ENCODE results near the gene MS4A1.
"Not testable (repeated sequence)": the region's sequence is repeated elsewhere in the genome, so short reads cannot be mapped to it uniquely, and the experiment has no call there.

MS4A1 gene

DNA sequence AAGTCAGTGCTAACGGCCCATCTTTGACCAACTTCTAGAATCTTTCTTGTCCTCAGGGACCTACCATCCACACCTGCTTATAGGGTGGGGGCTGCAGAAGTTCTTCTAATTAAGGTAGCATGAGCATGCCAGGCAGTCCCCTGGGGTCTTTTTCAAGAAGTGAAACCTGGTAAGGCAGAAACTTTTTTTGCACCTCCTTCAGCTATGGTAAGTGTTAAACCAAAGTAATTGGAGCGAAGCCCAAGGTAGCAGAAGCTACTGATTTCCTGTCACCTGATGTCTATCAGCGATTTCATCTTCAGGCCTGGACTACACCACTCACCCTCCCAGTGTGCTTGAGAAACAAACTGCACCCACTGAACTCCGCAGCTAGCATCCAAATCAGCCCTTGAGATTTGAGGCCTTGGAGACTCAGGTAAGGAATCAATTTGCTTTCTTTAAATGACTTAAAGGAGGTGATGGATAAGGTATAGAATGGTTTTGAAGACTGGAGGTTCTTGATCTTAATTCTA is at the start of gene MS4A1:
Gene MS4A1, plus strand, starts transcription at position 317 of the 512 bp plus-strand sequence. CDS start 6,528 bp downstream, outside the sequence.
- DNase-seq: no peak

DNA sequence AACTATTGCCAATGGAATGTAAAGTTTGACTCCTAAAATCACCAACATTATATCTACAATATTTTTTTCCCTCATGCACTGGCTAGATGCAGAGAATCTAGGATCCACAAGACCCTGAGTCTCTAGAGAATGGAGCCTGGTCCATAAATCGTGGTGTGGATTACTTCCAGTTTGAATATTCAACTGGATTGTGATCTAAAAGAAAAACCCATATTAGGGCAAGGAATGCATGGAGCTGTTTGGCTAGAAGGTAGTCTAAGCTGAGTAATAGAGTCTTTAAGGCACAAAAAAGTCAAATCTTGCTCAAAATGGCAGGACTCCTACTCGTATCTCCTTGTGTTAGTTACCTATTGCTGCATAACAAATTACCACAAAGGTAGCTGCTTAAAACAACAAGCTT is 35.6 kb upstream of the MS4A1 start:
- DNase-seq: no peak

DNA sequence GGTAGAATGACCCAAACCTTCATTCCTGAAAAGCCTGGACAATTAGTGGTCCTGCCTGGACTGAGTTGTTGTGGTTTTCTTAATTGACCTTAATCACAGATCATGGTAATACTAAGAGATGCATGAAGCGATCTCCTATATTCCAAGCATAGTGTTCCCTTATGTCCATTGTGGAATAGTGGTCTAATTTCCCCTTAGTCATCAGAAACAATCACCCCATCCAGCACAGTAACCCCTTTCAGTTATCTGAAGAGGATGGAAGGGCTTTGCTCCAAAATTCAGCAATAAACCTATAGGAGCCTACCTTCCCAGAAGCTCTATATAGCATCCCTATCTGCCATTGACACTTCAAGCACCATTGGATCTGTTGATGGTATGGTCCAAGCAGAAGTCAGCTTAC is 33.0 kb upstream of the MS4A1 start:
- no peak for DNase-seq

DNA sequence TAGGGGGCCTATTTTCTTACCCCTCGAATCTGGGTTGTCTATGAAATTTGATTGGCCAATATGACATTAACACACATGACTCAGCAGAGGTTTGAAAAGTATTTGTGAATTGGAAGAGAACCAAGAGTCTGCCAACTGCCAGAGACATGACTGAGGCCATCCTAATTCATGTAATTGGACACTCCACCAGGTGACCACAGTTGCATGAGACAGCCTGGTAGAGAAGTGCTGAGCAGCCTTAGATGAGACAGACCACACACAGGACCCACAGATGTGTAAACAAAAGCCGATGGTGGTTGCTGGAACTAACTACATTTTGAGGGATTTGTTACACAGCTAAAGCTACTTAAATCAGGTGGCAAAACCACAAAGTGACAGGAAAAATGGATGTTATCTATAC is 27.1 kb upstream of the MS4A1 start:
- no peak for DNase-seq

DNA sequence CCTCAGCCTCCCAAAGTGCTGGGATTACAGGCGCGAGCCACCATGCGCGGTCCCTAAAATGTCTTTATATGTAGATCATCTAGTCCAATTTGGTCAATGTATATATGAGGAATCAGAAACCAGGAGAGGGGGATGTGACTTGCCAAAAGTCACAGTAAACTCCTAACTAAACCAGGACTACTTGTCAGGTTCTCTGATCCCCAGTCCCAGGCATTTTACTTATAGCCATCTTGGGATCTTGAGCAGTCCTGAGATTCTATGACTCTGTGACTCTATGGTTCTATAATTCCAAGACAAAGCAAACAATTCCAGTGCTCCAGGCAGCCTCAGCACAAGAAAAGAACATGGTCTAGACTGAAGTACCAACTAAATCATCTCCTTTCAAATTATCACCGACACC is 26.4 kb upstream of the MS4A1 start, which contains the start of gene MS4A5:
Gene MS4A5, plus strand, starts transcription at position 301 of the 400 bp plus-strand sequence. CDS start 103 bp downstream, outside the sequence.
- no peak for DNase-seq

DNA sequence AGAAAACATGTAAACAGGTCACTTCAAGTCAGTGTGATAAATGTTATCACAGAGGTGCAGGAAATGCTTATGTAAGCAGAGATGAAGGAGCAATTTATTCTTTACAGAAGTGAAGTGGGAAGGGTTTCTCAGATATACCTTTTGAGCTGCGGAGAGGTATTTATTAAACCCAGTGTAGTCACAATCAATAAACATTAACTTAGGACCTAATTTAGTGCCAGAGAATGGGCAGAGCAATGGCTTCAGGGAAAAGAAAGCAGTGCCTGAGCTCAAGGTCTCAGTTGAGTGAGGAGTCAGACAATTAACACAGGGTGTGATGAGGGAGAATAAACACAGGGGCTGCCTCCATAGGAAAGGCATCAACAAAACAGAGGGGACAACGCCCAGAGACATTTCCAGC is 24.4 kb upstream of the MS4A1 start:
- no peak for DNase-seq

DNA sequence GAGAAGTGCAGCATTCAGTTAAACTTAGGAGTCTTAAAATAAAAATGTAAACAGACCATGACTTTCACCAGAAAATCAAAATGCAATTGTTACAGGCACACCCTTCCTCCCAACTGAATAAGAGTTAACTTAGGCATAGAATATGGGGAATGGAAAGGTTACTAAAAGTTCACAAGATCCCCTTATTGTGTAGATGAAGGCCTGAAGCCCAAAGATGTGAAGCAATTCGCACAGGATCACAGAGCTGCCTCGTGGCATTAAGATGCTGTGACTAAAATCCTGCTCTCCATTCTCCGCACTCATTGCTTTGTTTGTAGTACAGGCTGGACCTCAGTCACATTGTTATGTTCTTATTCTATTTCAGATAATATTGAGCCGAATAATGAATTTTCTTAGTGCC is 22.2 kb upstream of the MS4A1 start:
- no peak for DNase-seq

DNA sequence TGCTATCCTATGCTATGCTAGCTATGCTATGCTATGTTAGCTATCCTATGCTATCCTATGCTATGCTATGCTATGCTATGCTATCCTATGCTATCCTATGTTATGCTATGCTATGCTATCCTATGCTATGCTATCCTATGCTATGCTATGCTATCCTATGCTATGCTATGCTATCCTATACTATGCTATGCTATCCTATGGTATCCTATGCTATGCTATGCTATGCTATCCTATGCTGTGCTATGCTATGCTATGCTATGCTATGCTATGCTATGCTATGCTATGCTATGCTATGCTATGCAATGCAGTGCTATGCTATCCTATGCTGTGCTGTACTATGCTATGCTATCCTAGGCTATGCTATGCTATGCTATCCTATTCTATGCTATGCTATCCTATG is 8.6 kb upstream of the MS4A1 start:
- DNase-seq: no peak

DNA sequence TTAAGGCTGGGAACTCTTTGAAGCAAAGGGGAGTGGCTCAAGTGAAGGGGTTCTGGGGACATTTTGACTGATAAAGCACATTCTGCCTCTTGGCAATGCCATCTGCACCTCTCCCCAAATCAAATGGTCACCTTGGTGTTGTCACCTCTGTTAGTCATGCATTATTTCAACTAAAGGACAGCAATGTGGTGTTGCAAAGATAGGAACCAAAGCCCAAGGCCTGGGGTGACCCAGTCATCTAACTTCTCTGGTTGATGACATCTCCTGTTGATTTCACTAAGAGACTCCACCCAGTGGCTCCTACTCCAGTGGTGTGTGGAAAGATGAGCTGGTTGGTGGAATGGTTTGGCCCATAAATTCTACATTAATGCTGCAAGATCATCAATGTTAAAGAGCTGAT is 7.8 kb upstream of the MS4A1 start:
- no peak for DNase-seq

DNA sequence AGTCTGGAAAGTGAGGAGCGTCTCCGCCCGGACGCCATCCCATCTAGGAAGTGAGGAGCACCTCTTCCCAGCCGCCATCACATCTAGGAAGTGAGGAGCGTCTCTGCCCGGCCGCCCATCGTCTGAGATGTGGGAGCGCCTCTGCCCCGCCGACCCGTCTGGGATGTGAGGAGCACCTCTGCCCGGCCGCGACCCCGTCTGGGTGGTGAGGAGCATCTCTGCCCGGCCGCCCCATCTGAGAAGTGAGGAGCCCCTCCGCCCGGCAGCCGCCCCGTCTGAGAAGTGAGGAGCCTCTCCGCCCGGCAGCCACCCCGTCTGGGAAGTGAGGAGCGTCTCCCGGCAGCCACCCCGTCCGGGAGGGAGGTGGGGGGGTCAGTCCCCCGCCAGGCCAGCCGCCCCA is 4.5 kb upstream of the MS4A1 start:
- DNase-seq: not testable (repeated sequence)

DNA sequence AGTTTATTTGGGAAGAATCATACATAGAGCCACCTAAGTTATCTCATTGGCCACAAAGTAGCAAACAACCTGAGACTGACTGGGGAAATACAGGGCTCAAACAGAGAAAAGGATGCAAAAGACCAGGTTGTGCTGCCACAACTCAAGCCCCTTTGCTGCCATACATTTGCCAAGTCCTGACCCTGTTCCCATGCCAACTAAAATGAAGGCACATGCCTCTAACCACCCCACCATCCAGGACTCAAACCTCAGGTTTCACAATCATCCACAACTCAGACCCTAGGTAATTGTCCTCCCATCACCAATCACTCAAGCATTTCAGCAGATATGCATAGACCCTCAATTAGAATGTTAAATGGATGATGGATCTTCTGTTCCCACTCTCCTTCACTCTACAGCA is 1.4 kb upstream of the MS4A1 start:
- DNase-seq: no peak

DNA sequence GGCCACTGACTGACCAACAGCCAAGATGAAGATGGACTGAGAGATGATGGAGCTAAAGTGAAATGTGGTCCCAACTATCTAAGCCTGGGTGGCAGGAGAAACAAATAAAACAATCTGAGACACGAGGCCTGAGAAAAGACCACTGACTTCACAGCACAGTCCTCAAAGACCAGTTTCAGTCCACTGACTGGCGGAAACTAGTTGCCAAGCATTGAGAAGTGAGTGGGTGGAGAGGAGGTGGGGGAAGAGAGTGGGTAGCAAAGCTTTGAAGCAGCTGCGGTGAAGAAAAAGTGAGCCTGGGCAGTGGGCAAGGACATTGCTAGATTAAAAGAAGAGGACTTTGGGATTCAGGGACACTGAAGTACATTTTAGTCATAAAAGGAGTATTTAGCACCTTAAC is 1.9 kb downstream of the MS4A1 start:
- DNase-seq: no peak

DNA sequence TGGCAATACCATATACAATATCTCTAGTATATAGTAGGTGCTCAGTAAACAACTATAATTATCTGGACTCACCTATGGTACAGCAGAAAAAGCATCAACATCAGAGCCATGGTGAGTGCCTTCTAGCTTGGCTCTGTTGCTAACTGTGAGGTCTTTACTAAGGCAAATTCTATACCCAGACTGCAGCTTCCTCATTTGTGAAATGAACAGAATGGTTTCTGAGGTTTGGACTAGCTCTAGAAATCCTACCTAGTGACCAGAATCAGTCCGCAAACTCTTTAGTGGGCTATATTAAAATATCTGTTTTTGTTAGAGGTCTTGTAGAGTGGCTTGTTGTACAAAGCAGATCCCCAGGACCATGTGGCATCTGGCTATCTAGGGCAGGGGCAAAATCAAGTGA is 3.7 kb downstream of the MS4A1 start:
- no peak for DNase-seq

DNA sequence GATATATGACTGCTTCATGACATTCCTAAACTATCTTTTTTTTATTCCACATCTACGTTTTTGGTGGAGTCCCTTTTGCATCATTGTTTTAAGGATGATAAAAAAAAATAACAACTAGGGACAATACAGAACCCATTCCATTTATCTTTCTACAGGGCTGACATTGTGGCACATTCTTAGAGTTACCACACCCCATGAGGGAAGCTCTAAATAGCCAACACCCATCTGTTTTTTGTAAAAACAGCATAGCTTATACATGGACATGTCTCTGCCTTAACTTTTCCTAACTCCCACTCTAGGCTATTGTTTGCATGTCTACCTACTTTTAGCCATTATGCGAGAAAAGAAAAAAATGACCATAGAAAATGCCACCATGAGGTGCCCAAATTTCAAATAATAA is 13.2 kb downstream of the MS4A1 start:
- DNase-seq: no peak

DNA sequence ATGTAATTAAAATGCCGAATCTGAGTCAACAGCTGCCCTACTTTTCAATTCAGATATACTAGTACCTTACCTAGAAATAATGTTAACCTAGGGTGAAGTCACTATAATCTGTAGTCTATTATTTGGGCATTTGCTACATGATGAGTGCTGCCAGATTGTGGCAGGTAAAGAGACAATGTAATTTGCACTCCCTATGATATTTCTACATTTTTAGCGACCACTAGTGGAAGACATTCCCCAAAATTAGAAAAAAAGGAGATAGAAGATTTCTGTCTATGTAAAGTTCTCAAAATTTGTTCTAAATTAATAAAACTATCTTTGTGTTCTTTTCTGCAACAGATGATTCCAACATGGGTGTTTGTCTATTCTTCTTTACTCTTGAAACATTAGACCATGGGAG is 14.1 kb downstream of the MS4A1 start:
- DNase-seq: no peak

DNA sequence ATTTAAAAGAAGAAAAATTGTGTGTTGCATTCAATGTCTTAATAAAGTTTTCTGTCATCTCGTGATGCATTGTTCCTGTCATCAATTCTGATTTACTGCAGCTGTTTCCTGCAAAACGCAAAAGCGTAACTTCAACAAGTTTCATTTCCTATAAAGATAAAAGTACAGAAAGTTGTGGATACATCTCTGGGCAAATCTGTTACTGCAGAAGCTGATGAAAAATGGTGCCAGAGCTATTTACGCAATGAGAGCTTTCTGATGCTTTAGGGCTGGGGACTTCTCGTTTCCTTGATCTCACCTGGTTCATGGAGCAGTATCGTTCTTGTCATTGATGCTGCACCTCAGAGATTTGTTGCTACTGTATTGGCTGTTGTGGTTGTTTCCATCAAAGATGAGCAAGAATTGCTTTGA is 21.4 kb downstream of the MS4A1 start:
- no peak for DNase-seq

DNA sequence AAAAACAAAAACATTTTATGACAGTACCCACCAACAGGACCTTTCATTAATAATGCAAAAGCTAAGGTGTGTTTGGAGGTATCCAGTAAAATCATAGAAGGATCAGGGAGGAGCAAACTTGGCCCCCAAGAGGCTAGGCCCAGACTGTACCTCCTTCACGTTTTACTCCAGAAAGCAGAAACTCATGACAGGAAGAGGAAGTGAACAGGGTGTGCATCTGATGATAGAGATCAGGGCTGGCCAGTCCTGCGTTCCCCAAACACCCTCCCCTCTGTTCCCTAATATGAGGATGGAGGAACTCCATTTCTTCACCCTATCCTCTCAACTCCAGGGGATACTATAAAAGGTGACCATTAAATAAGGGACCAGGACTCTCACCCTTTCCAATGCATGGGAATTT is 26.7 kb downstream of the MS4A1 start:
- DNase-seq: no peak

DNA sequence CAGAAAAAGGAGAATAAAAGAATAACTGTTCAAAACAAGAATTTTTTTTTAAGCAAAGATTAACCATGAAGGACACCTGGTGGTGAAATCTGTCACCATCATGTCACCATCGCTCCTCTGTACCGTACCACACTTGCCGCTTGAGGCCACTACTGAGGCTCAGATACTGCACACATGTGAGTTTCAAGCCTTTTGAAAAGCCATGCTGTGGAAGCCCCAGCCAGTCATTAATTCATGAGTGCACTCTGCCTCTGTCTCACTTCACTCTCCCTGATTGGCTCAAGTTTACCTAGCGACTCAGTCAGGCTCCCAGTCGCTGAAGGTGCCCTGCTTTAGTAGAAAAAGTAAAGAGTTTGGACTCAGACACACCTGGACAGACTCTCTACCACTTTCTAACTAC is 30.3 kb downstream of the MS4A1 start:
- no peak for DNase-seq

DNA sequence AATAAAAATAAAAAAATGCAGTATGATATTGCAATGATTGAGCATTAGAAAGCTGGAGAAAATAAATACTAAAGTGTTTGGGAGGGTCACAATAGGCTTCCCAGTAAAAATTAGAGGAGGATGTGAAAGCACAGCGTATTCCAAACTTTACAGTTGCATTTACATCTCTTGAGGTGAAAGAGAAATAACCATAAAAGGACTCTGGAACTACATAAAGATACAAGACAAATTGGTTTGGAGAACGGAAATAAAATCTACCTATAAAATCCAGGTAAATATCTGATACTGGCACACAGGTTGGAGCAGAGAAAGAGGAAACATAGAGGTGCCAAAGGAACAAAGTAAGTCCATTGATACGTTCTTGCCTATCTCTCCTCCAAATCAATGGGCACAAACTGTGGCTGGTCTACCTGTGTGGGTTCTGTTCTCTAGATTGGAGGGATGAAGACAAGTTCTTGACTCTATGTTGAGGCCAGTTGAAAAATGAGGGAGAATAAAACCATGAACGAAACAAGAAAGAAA is 36.9 kb downstream of the MS4A1 start, which contains the start of gene MS4A12:
Gene MS4A12, plus strand, starts transcription at position 291 of the 522 bp plus-strand sequence. CDS start 4,541 bp downstream, outside the sequence.
- DNase-seq: no peak

DNA sequence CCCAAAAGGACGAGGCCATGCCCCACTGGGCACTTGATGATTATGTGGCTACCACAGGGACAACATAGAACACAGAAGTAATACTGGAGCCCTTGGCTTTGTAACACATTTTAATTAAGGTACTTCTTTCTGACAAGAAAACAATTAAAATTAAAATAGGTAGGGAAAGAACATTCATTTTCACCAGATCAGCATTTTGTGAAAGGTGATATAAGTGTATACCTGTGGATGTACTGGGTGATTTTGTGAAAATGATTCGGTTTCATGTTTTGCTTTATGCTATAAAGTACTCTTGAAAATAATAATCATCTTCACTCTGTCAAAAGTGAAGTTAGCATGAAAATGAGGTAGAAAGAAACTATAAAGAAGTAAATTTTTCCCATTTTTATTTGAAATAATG is 37.8 kb downstream of the MS4A1 start:
- no peak for DNase-seq

DNA sequence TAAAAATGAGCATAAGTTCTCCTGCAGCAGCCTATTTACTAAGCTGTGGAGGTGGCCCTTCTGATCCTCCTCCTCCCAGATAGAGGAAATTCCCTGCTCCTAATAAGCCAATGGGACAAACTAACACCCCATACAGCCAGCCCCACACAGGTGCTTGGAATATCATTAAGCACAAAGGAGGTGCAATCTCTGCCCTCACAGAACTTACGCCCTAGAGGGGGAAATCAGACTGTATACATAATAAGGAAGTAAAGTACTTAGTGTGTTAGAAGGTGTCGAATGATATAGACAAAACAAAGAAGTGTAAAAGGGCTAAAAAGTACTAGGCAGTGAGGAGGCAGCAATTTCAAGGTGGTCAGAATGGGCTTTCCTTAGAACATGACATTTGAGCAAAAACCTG is 42.8 kb downstream of the MS4A1 start:
- no peak for DNase-seq

DNA sequence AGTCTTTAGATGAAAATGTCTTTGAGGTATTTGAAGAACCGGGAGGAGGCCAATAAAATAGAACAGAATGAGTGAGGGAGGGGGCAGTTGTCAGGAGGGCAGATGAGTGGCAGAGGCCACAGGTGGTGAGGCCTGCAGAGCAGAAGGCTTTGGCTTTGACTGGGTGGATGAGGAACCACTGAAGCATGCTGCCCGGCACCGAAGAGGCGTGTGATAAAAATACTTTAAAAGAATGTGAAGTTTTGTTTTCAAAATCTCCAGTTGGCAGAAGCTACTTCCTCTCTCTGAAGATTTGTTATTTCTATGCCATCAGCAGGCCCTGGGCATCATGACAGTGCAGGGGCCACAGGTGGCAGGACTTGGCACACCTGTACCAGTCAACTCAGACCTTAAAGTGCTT is 43.2 kb downstream of the MS4A1 start:
- no peak for DNase-seq

DNA sequence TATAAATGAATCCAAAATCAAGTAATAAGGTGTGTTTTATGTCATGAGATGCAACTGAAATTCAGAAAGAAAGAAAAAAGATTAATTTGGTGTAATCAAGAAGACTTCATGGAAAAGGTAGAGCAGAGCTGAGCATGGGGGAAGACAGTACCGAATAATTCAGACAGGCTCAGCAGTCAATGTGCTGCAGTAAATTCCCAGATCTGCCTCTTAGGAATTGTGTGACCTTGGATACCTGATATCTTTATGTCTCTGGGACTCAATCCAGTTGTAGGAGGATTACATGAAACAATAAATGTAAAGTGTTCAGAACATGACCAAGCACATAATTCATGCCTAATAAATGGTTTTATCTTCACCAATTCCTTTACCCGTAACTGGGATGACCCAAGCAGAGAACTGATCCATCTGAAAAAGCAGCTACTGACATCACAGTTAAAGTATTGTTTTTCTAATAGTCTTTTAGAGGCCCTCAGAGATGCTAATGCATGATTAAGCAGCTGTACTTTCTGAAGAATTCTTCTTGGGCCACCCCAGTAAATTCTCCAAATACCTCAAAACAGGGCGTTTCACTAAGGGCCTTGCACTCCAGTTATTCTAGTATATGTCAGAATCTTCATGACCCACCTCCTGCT is 44.7 kb downstream of the MS4A1 start:
- no peak for DNase-seq

DNA sequence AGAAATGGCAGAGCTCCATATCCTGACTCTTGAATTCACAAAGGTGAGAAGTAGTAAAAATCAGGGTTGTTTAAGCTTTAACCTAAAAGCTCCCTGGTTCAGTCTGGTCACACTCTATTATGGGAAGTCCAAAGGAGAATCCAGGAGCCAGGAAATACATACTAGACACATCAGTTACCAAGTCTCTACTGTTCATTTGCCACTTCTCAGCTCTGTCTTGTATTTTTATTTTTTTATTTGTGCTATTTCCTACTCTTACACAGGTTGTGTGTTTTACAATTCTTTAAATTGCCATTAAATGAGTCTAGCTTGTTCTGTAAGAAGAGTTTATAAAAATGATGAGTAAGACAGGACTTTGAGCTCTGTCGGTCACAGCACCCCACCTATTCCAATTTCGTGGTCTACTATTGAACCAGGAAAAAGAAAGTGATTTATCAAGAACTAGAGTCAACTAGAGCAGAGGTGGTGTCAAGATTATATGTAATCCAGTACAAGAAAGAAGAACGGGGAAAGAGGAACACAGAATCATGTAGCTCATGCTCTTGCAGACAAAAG is 46.7 kb downstream of the MS4A1 start:
- DNase-seq: no peak

Measured in activated CD8-positive, alpha-beta memory T cell treated with anti-CD3 and anti-CD28 coated beads, Interleukin-2, amount 50 U/mL, for 4 hours (primary cell).